ENCODE measurements around the gene RPS3.

RPS3 gene

GRCh38 chr11:75399344-75400145 lies at the start of gene RPS3:
TSS of gene RPS3 (plus strand) at chr11:75399518. CDS start at chr11:75399548, 30 bp downstream.
- H3K4me1 ChIP-seq (ENCODE audit: control insufficient read depth, insufficient read depth, low read length): peaks cover 6% of the 10 kb centered on the region; the same call in 1 of the 2 replicates
- peaks cover 49% of the 10 kb centered on the region for H3K36me3 ChIP-seq (ENCODE audit: control insufficient read depth, insufficient read depth, low read length)
- no peaks in the 10 kb centered on the region for H3K27me3 ChIP-seq (ENCODE audit: control insufficient read depth, insufficient read depth, low read length)
- peak within 1 kb of the TSS; percentile 90 for H3K9ac ChIP-seq (ENCODE audit: low read length)
- H3K9me3 ChIP-seq (ENCODE audit: control insufficient read depth, insufficient read depth, low read depth, low read length): no peaks in the 10 kb centered on the region
- H3K27ac ChIP-seq (ENCODE audit: low read depth, low read length): peak within 1 kb of the TSS; percentile 97
- H3K4me3 ChIP-seq (ENCODE audit: low read depth, low read length): peak within 1 kb of the TSS; percentile 87

- H3K4me1 ChIP-seq (ENCODE audit: control insufficient read depth, insufficient read depth, low read length): peaks cover 70% of the 10 kb centered on the region
- H3K9ac ChIP-seq (ENCODE audit: low read length): peak overlapping the region; percentile 75
- H3K4me3 ChIP-seq (ENCODE audit: low read depth, low read length): peak overlapping the region; percentile 66; the same call in 1 of the 2 replicates
- H3K27ac ChIP-seq (ENCODE audit: low read depth, low read length): peak overlapping the region; percentile 68; the same call in 1 of the 2 replicates
- peaks cover 3% of the 10 kb centered on the region; the same call in 1 of the 2 replicates for H3K27me3 ChIP-seq (ENCODE audit: control insufficient read depth, insufficient read depth, low read length)
- no peaks in the 10 kb centered on the region for H3K9me3 ChIP-seq (ENCODE audit: control insufficient read depth, insufficient read depth, low read depth, low read length)
- peaks cover 36% of the 10 kb centered on the region; the same call in 1 of the 2 replicates for H3K36me3 ChIP-seq (ENCODE audit: control insufficient read depth, insufficient read depth, low read length)
Measured at GRCh38 chr11:75349521-75350116, 49.7 kb upstream of the RPS3 start.

GRCh38 chr11:75350122-75350742 lies 49.1 kb upstream of the RPS3 start:
- Histone ChIP-seq H3K4me1 (ENCODE audit: control insufficient read depth, insufficient read depth, low read length) (peaks cover 64% of the 10 kb centered on the region), H3K9ac (ENCODE audit: low read length) (peak overlapping the region; percentile 75), H3K9me3 (ENCODE audit: control insufficient read depth, insufficient read depth, low read depth, low read length) (no peaks in the 10 kb centered on the region), H3K36me3 (ENCODE audit: control insufficient read depth, insufficient read depth, low read length) (peaks cover 32% of the 10 kb centered on the region; the same call in 1 of the 2 replicates), H3K27ac (ENCODE audit: low read depth, low read length) (peak overlapping the region; percentile 68; the same call in 1 of the 2 replicates), H3K27me3 (ENCODE audit: control insufficient read depth, insufficient read depth, low read length) (peaks cover 3% of the 10 kb centered on the region; the same call in 1 of the 2 replicates), H3K4me3 (ENCODE audit: low read depth, low read length) (peak overlapping the region; percentile 66)

- peaks cover 30% of the 10 kb centered on the region; the same call in 1 of the 2 replicates for H3K36me3 ChIP-seq (ENCODE audit: control insufficient read depth, insufficient read depth, low read length)
- H3K27ac ChIP-seq (ENCODE audit: low read depth, low read length): peak overlapping the region; percentile 81; the same call in 1 of the 2 replicates
- H3K9ac ChIP-seq (ENCODE audit: low read length): peak overlapping the region; percentile 75
- peak overlapping the region; percentile 66 for H3K4me3 ChIP-seq (ENCODE audit: low read depth, low read length)
- peaks cover 56% of the 10 kb centered on the region for H3K4me1 ChIP-seq (ENCODE audit: control insufficient read depth, insufficient read depth, low read length)
- peaks cover 3% of the 10 kb centered on the region; the same call in 1 of the 2 replicates for H3K27me3 ChIP-seq (ENCODE audit: control insufficient read depth, insufficient read depth, low read length)
- H3K9me3 ChIP-seq (ENCODE audit: control insufficient read depth, insufficient read depth, low read depth, low read length): no peaks in the 10 kb centered on the region
Measured at GRCh38 chr11:75350743-75351540, 48.4 kb upstream of the RPS3 start.

GRCh38 chr11:75351541-75351790 lies 47.9 kb upstream of the RPS3 start, which contains the start of gene ARRB1:
TSS of gene ARRB1 (minus strand) at chr11:75351661. CDS start at chr11:75351607, 54 bp downstream.
- peak within 1 kb of the TSS; percentile 66 for H3K4me3 ChIP-seq (ENCODE audit: low read depth, low read length)
- H3K9ac ChIP-seq (ENCODE audit: low read length): peak within 1 kb of the TSS; percentile 95

GRCh38 chr11:75351791-75352587 lies 47.3 kb upstream of the RPS3 start:
- Histone ChIP-seq H3K4me1 (ENCODE audit: control insufficient read depth, insufficient read depth, low read length) (peaks cover 46% of the 10 kb centered on the region), H3K36me3 (ENCODE audit: control insufficient read depth, insufficient read depth, low read length) (peaks cover 29% of the 10 kb centered on the region; the same call in 1 of the 2 replicates), H3K9me3 (ENCODE audit: control insufficient read depth, insufficient read depth, low read depth, low read length) (no peaks in the 10 kb centered on the region), H3K9ac (ENCODE audit: low read length) (peak overlapping the region; percentile 95), H3K27me3 (ENCODE audit: control insufficient read depth, insufficient read depth, low read length) (peaks cover 3% of the 10 kb centered on the region; the same call in 1 of the 2 replicates), H3K4me3 (ENCODE audit: low read depth, low read length) (peak overlapping the region; percentile 66), H3K27ac (ENCODE audit: low read depth, low read length) (peak overlapping the region; percentile 81; the same call in 1 of the 2 replicates)

More at GRCh38 chr11:75351541-75351790, 47.9 kb upstream of the RPS3 start, which contains the start of gene ARRB1:
- Histone ChIP-seq H3K4me1 (ENCODE audit: control insufficient read depth, insufficient read depth, low read length) (peaks cover 51% of the 10 kb centered on the region), H3K27me3 (ENCODE audit: control insufficient read depth, insufficient read depth, low read length) (peaks cover 3% of the 10 kb centered on the region; the same call in 1 of the 2 replicates), H3K9me3 (ENCODE audit: control insufficient read depth, insufficient read depth, low read depth, low read length) (no peaks in the 10 kb centered on the region), H3K36me3 (ENCODE audit: control insufficient read depth, insufficient read depth, low read length) (peaks cover 29% of the 10 kb centered on the region; the same call in 1 of the 2 replicates), H3K27ac (ENCODE audit: low read depth, low read length) (peak within 1 kb of the TSS; percentile 81; the same call in 1 of the 2 replicates)

- Histone ChIP-seq H3K27me3 (ENCODE audit: control insufficient read depth, insufficient read depth, low read length) (peaks cover 3% of the 10 kb centered on the region; the same call in 1 of the 2 replicates), H3K36me3 (ENCODE audit: control insufficient read depth, insufficient read depth, low read length) (peaks cover 22% of the 10 kb centered on the region; the same call in 1 of the 2 replicates), H3K4me3 (ENCODE audit: low read depth, low read length) (peak overlapping the region; percentile 66), H3K27ac (ENCODE audit: low read depth, low read length) (peak overlapping the region; percentile 81; the same call in 1 of the 2 replicates), H3K9me3 (ENCODE audit: control insufficient read depth, insufficient read depth, low read depth, low read length) (no peaks in the 10 kb centered on the region), H3K4me1 (ENCODE audit: control insufficient read depth, insufficient read depth, low read length) (peaks cover 39% of the 10 kb centered on the region), H3K9ac (ENCODE audit: low read length) (peak overlapping the region; percentile 95)
Measured at GRCh38 chr11:75352588-75353206, 46.6 kb upstream of the RPS3 start.

GRCh38 chr11:75355051-75355450 lies 44.3 kb upstream of the RPS3 start:
- no peaks in the 10 kb centered on the region for H3K9me3 ChIP-seq (ENCODE audit: control insufficient read depth, insufficient read depth, low read depth, low read length)
- H3K27me3 ChIP-seq (ENCODE audit: control insufficient read depth, insufficient read depth, low read length): peaks cover 3% of the 10 kb centered on the region; the same call in 1 of the 2 replicates
- no peak overlapping the region for H3K9ac ChIP-seq (ENCODE audit: low read length)
- H3K4me1 ChIP-seq (ENCODE audit: control insufficient read depth, insufficient read depth, low read length): peaks cover 17% of the 10 kb centered on the region
- no peak overlapping the region for H3K4me3 ChIP-seq (ENCODE audit: low read depth, low read length)
- no peak overlapping the region for H3K27ac ChIP-seq (ENCODE audit: low read depth, low read length)
- H3K36me3 ChIP-seq (ENCODE audit: control insufficient read depth, insufficient read depth, low read length): peaks cover 3% of the 10 kb centered on the region; the same call in 1 of the 2 replicates

- no peaks in the 10 kb centered on the region for H3K27me3 ChIP-seq (ENCODE audit: control insufficient read depth, insufficient read depth, low read length)
- no peak overlapping the region for H3K27ac ChIP-seq (ENCODE audit: low read depth, low read length)
- H3K9ac ChIP-seq (ENCODE audit: low read length): no peak overlapping the region
- H3K4me1 ChIP-seq (ENCODE audit: control insufficient read depth, insufficient read depth, low read length): peaks cover 8% of the 10 kb centered on the region; the same call in 1 of the 2 replicates
- H3K9me3 ChIP-seq (ENCODE audit: control insufficient read depth, insufficient read depth, low read depth, low read length): no peaks in the 10 kb centered on the region
- H3K36me3 ChIP-seq (ENCODE audit: control insufficient read depth, insufficient read depth, low read length): no peaks in the 10 kb centered on the region
- H3K4me3 ChIP-seq (ENCODE audit: low read depth, low read length): no peak overlapping the region
Measured at GRCh38 chr11:75356613-75357012, 42.7 kb upstream of the RPS3 start.
